ENCODE results near the gene ZNF605.

DNA sequence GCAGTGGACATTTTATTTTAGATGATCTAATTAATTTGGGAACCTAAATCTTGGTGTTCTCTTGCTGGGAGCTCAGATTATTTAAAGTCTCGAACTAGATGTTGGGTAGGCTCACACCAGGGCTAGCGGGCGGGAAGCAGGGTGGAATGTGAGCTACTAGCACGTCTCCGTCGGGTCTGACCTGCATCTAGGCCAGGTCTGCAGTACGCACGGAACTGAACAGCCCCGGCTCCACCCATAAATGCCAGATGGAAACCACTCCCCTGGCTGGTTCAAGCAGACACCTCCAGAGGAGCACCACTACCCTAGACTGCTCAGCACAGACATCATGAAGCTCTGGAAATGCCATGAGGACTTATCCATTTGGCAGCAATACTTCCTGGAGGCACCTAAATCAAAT is 10.3 kb downstream of the ZNF605 start:
- TF ChIP-seq POLR2A (IDR thresholded peaks at IDR 0.05; ENCODE audit: low read length) (no peak), GATA1 (IDR thresholded peaks at IDR 0.05; ENCODE audit: low read depth, low read length) (no peak)
